ENCODE results near the gene MED4.

GRCh38 chr13:48097793-48098192 lies 2.9 kb upstream of the MED4 start:
- no peak for TF ChIP-seq CTCF (IDR thresholded peaks at IDR 0.05)
- no peak for TF ChIP-seq POLR2AphosphoS5 (IDR thresholded peaks at IDR 0.05; ENCODE audit: insufficient read depth in 1 of 2, low read depth in 1 of 2)
